ENCODE data around the gene TCF7L1.

- TF ChIP-seq CTCF (IDR thresholded peaks at IDR 0.05; ENCODE audit: low read length): no peak
- no peak for TF ChIP-seq EZH2 (IDR thresholded peaks at IDR 0.05; ENCODE audit: borderline replicate concordance, low read length)
These were observed 30.5 kb downstream of the TCF7L1 start for GRCh38 chr2:85163675-85164074.

Data from OCI-LY1 (cell line).